GM18519 (cell line): ENCODE measurements around the gene PSMD12.
"Not testable (repeated sequence)": the region's sequence is repeated elsewhere in the genome, so short reads cannot be mapped to it uniquely, and the experiment has no call there.

Source experiments
- ATAC-seq: cut with Tn5 transposase; IDR thresholded peaks from one replicate; pipeline ENCODE4 v1.9.1; 2021; ENCODE audit warnings: mild to moderate bottlenecking, moderate library complexity; ENCODE audit not compliant: unreplicated experiment, low FRiP score

The PSMD12 gene

DNA sequence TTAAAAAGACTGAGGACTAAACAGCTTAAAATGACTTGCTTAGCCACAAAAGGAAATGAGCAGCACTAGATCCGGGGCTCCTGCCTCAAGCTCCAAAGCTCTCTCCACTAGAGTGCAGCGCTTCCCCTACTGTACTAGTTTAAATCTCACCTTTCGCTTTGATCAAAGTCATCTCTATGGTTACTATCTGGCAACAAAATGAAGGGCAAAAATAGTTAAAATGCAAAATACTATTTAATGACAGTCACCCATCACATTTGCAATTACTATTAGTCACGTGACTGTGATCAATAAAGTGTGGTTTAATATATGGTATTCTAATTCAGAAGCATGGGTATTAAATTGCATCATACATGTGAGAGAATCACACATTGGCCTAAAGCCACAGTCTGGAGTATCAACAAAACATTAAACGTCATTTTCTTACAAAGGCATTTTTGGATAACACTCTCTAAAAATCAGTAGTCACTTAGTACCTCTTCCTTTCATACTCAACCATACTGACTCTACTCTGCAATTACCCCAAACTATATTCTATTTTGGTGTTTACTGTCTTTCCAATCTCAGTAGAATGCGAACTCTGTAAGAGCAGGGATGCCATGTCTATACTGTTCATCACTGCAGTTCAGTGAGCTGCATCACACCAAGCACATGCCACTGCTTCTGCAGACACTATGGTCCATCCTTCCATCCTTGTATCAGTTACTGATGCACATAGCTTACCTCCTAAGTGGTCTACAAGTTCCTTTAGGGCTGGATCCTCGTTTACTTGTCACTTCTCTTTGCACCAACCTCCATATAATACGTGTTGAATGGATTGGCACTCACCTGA is 6.2 kb downstream of the PSMD12 start:
- no peak for ATAC-seq

DNA sequence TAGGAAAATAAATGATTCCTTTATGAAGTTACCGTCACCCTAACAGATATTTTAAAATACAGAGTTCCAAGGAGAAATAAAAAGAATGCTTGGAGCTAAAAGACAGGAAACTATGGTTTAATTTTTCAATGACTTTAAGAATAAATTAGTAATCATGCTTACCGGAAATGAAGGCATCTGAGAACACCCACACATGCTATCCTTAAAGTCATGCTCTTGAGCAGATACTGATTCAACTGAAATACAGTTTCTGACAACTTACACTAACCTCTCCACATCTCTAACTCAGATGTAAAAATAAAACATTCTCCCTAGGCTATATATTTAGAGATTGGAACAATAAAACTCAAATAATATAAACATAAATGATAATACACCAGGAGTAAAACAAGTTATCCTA is 7.8 kb downstream of the PSMD12 start:
- no peak for ATAC-seq

DNA sequence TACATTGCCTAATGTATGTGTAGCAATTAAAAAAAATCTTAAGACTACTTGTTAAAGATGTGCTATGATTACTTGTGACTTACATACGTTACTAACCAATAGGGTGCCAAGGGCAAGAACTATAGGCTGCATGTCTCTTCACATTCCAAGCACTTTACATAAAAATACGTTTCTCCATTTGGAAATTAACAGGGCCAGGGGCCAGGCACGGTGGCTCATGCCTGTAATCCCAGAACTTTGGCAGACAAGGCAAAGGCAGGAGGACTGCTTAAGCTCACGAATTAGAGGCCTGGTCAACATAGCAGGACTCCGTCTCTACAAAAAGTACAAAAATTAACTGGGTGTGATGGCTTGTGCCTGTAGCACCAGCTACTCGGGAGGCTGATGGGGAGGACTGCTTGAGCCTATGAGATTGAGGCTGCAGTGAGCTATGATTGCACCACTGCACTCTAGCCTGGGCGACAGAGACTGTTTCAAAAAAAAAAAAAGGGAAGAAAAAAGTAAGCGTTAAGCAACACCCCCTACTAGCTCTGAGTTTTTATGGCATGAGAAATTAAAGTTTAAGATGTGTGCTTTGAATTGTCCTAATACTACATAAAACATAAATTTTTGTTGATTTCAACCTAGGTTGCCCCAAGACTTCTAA is 12.3 kb downstream of the PSMD12 start:
- ATAC-seq: no peak

DNA sequence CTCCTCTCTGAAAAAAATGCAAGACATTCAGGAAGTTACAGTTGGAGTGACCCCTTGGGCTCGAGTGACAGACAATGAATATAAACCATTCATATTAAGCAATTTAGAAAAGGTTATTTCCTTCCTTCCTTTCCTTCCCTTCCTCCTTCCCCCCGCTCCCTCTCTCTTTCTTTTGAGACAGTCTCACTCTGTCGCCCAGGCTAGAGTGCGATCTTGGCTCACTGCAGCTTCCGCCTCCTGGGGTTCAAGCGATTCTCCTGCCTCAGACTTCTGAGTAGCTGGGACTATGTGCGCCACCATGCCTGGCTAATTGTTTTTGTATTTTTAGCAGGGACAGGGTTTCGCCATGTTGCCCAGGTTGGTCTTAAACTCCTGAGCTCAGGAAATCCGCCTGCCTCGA is 13.2 kb downstream of the PSMD12 start:
- ATAC-seq: no peak

DNA sequence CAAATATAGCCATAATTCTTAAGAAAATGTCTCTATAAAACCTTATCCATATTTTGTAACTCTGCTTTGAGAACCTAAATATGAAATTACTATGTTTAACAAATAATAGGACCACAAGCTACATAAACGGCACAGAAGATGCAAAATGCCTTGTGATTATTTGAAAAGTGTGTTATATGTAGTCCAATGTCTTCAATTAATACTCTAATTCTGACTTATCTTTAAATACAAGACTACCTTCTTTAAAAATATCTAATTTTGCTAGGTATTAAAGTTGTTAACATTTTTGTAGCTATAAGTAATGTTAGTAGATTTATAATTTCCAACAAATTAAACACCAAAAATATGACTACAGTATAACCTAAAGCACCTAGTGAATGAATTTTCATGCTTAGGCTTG is 17.0 kb downstream of the PSMD12 start:
- ATAC-seq: no peak

- no peak for ATAC-seq
These were observed 18.6 kb downstream of the PSMD12 start for GRCh38 chr17:67347826-67348225.

GRCh38 chr17:67343237-67343636 is 23.1 kb downstream of the PSMD12 start:
- ATAC-seq: no peak

GRCh38 chr17:67338353-67338752 is 28.0 kb downstream of the PSMD12 start:
- not testable (repeated sequence) for ATAC-seq

- ATAC-seq: no peak
These were observed 29.5 kb downstream of the PSMD12 start for GRCh38 chr17:67336859-67337258.

GRCh38 chr17:67335245-67335835 is 31.0 kb downstream of the PSMD12 start:
- no peak for ATAC-seq

DNA sequence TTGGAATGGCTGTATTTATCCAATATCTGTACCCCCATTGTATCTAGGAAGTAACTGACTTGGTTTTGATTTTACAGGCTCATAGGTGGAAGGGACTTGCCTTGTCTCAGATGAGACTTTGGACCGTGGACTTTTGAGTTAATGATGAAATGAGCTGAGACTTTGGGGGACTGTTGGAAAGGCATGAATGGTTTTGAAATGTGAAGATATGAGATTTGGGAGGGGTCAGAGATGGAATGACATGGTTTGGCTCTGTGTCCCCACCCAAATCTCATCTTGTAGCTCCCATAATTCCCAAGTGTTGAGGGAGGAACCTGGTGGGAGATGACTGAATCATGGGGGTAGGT is 34.2 kb downstream of the PSMD12 start:
- ATAC-seq: not testable (repeated sequence)

DNA sequence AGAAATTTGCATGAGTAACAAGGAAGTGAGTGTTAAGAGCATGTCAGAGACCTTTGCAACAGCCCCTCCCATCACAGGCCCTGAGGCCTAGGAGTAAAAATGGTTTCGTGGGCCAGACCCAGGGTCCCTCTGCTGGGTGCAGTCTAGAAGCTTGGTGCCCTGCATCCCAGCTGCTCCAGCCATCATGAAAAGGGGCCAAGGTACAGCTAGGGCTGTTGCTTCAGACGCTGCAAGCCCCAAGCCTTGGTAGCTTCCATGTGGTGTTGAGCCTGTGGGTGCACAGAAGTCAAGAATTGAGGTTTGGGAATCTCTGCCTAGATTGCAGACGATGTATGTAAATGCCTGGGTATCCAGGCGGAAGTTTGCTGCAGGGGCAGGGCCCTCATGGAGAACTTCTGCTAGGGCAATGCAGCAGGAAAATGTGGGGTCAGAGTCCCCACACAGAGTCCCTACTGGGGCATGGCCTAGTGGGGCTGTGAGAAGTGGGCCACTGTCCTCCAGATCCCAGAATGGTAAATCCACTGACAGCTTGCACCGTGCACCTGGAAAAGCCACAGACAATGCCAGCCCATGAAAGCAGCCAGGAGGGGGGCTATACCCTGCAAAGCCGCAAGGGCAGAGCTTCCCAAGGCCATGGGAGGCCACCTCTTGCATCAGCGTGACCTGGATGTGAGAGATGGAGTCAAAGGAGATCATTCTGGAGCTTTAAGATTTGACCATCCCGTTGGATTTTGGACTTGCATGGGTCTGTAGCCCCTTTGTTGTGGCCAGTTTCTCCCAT is 34.8 kb downstream of the PSMD12 start:
- not testable (repeated sequence) for ATAC-seq

GRCh38 chr17:67328026-67328425 is 38.4 kb downstream of the PSMD12 start:
- no peak for ATAC-seq

GRCh38 chr17:67326959-67327745 is 39.2 kb downstream of the PSMD12 start:
- not testable (repeated sequence) for ATAC-seq

GRCh38 chr17:67326440-67326839 is 39.9 kb downstream of the PSMD12 start:
- ATAC-seq: no peak

DNA sequence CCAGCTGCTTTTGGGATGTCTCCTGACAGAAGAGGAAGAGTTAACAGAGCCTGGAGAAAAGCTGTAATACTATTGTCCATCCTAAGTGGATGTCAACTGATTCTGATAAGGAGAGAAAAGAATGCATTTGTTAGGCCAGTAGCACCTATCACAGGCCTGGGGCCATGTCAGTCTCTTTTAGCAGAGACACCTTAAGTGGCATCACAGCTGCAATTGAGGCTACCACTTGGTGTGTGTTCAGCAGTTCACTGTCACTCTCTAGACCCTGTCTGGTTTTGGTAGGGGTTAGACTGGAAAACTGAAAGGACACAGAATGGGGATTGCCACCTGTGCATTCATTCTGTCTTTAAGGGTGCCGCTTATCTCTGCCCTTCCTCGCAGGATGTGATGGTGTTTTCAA is 42.0 kb downstream of the PSMD12 start:
- ATAC-seq: no peak

DNA sequence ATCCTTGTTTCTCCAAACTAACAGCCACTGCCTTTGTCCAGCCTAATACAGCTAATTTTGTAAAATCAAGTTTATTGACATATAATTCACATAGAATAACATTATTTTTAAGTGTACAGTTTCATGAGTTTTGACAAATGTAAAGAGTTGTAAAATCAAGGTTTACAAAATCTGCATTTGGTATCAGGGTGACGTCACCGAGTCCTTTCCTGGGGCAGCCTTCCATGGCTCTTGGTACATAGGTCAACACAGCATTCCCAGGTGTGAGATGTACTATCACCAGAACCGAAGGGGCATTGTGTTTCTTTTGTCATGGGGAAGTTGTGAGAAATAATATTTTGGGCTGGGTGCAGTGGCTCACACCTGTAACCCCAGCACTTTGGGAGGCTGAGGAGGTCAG is 42.9 kb downstream of the PSMD12 start:
- no peak for ATAC-seq

GRCh38 chr17:67322042-67322787 is 44.2 kb downstream of the PSMD12 start:
- no peak for ATAC-seq

- not testable (repeated sequence) for ATAC-seq
These were observed 44.9 kb downstream of the PSMD12 start for GRCh38 chr17:67321486-67321885.

DNA sequence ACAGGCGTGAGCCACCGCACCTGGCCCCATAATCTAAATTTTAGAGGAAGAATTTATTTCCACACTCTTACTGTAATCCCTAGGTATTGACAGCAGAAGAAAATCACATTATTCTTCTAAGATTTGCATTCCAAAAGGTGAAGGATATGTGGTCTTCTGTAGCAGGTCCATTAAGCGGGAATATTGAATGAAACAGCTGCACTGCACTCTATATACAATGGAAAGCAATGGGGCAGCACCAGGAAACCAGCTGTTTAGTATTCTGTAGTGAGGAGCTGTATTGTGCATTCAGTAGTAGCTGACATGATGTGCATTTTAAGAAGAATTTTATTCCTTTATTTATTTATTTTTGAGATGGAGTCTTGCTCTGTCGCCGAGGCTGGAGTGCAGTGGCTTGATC is 49.6 kb downstream of the PSMD12 start:
- no peak for ATAC-seq
